ENCODE results near the gene CD276.

The CD276 gene

GRCh38 chr15:73655724-73656123, 28.5 kb upstream of the CD276 start:
- H3F3A ChIP-seq (ENCODE audit: insufficient read depth) = no peaks in the 10 kb centered on the region
- H3K79me2 ChIP-seq (ENCODE audit: insufficient read depth, low read length) = no peaks in the 10 kb centered on the region
- no peak overlapping the region for H3K9ac ChIP-seq (ENCODE audit: low read length)
- H4K20me1 ChIP-seq (ENCODE audit: low read depth, low read length) = no peaks in the 10 kb centered on the region
- no peak for TF ChIP-seq CTCF (IDR thresholded peaks at IDR 0.05; ENCODE audit: insufficient read depth, low read length, poor library complexity, severe bottlenecking)
- TF ChIP-seq EZH2phosphoT487 (conservative IDR thresholded peaks at IDR 0.05; ENCODE audit: low read length) = no peak
- H3K9me3 ChIP-seq (ENCODE audit: insufficient read depth, low read length) = no peaks in the 10 kb centered on the region
- H3K4me2 ChIP-seq (ENCODE audit: low read depth, low read length, poor library complexity, severe bottlenecking) = no peak overlapping the region
- H2AFZ ChIP-seq (ENCODE audit: low read depth, low read length, severe bottlenecking) = no peak overlapping the region
- H3K9me2 ChIP-seq (replicated peaks; ENCODE audit: insufficient read depth, low read length) = no peaks in the 10 kb centered on the region
- H3K27me3 ChIP-seq (ENCODE audit: low read length) = no peaks in the 10 kb centered on the region
- no peak overlapping the region for H3K27ac ChIP-seq (ENCODE audit: low read depth, low read length)
- no peak overlapping the region for H3K4me3 ChIP-seq (ENCODE audit: insufficient read depth, low read length, poor library complexity, severe bottlenecking)
- no peaks in the 10 kb centered on the region for H3K36me3 ChIP-seq (ENCODE audit: low read length)

GRCh38 chr15:73658645-73659044, 25.5 kb upstream of the CD276 start:
- Histone ChIP-seq H3K4me2 (ENCODE audit: low read depth, low read length, poor library complexity, severe bottlenecking) (no peak overlapping the region), H3K79me2 (ENCODE audit: insufficient read depth, low read length) (no peaks in the 10 kb centered on the region), H3K27ac (ENCODE audit: low read depth, low read length) (no peak overlapping the region), H3K4me3 (ENCODE audit: insufficient read depth, low read length, poor library complexity, severe bottlenecking) (no peak overlapping the region), H3F3A (ENCODE audit: insufficient read depth) (no peaks in the 10 kb centered on the region), H3K9me3 (ENCODE audit: insufficient read depth, low read length) (peaks cover 9% of the 10 kb centered on the region; the same call in 1 of the 2 replicates), H3K27me3 (ENCODE audit: low read length) (no peaks in the 10 kb centered on the region), H4K20me1 (ENCODE audit: low read depth, low read length) (no peaks in the 10 kb centered on the region), H3K36me3 (ENCODE audit: low read length) (no peaks in the 10 kb centered on the region), H2AFZ (ENCODE audit: low read depth, low read length, severe bottlenecking) (no peak overlapping the region), H3K9me2 (replicated peaks; ENCODE audit: insufficient read depth, low read length) (no peaks in the 10 kb centered on the region), H3K9ac (ENCODE audit: low read length) (no peak overlapping the region)
- no peak for TF ChIP-seq EZH2phosphoT487 (conservative IDR thresholded peaks at IDR 0.05; ENCODE audit: low read length)
- TF ChIP-seq CTCF (IDR thresholded peaks at IDR 0.05; ENCODE audit: insufficient read depth, low read length, poor library complexity, severe bottlenecking) = no peak

GRCh38 chr15:73660455-73660854, 23.7 kb upstream of the CD276 start:
- Histone ChIP-seq H3K79me2 (ENCODE audit: insufficient read depth, low read length) (no peaks in the 10 kb centered on the region), H3K36me3 (ENCODE audit: low read length) (no peaks in the 10 kb centered on the region), H3K27me3 (ENCODE audit: low read length) (no peaks in the 10 kb centered on the region), H3K4me3 (ENCODE audit: insufficient read depth, low read length, poor library complexity, severe bottlenecking) (no peak overlapping the region), H3K4me2 (ENCODE audit: low read depth, low read length, poor library complexity, severe bottlenecking) (no peak overlapping the region), H2AFZ (ENCODE audit: low read depth, low read length, severe bottlenecking) (no peak overlapping the region), H3K9me3 (ENCODE audit: insufficient read depth, low read length) (peaks cover 9% of the 10 kb centered on the region; the same call in 1 of the 2 replicates), H3K9me2 (replicated peaks; ENCODE audit: insufficient read depth, low read length) (no peaks in the 10 kb centered on the region), H3K27ac (ENCODE audit: low read depth, low read length) (no peak overlapping the region), H4K20me1 (ENCODE audit: low read depth, low read length) (no peaks in the 10 kb centered on the region), H3K9ac (ENCODE audit: low read length) (no peak overlapping the region), H3F3A (ENCODE audit: insufficient read depth) (no peaks in the 10 kb centered on the region)
- TF ChIP-seq EZH2phosphoT487 (conservative IDR thresholded peaks at IDR 0.05; ENCODE audit: low read length) (no peak), CTCF (IDR thresholded peaks at IDR 0.05; ENCODE audit: insufficient read depth, low read length, poor library complexity, severe bottlenecking) (no peak)

Data from SU-DHL-6 (cell line).